ENCODE data around the gene CLEC16A.

Gene CLEC16A

DNA sequence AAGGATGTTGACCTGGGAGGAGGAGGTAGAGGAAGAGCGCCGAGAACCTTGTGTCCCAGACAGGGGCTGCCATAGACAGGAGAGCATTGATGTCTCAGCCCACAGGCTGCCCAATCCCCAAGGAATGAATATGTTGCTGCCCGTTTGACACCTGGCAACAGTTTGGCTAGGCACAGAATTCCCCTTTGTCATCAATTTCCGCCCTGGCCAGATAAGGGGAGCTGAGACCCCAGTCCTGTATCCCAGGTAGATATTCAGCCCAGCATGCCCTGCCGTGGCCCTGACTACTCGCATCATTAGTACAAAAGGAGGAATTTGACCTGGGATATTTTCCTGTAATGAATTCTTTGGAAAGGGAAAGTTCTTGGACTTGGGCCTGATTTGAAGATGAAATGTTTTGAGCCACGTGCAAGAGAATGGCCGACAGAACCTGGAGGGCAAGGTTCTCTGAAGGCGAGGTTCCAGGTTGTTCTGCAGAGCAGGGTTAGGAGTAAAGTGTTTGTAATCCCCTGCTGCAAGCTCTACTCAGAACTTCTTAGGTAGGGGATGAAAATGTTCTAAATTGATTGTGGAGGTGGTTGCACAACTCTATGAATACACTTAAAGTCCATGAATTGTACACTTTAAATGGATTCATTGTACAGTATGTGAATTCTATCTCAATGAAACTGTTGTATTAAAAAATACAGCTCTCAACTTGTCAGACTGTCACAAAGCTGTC is 202.8 kb downstream of the CLEC16A start:
- DNase-seq (ENCODE audit: low read depth) = no peak
- TF ChIP-seq CTCF (IDR thresholded peaks at IDR 0.05; ENCODE audit: low read length, missing control alignments) = no peak
- H3K4me3 ChIP-seq (replicated peaks; ENCODE audit: low read depth, low read length) = no peak overlapping the region

GRCh38 chr16:11147754-11148444 is 203.5 kb downstream of the CLEC16A start:
- H3K4me3 ChIP-seq (replicated peaks; ENCODE audit: low read depth, low read length) = no peak overlapping the region
- no peak for TF ChIP-seq CTCF (IDR thresholded peaks at IDR 0.05; ENCODE audit: low read length, missing control alignments)
- no peak for DNase-seq (ENCODE audit: low read depth)

DNA sequence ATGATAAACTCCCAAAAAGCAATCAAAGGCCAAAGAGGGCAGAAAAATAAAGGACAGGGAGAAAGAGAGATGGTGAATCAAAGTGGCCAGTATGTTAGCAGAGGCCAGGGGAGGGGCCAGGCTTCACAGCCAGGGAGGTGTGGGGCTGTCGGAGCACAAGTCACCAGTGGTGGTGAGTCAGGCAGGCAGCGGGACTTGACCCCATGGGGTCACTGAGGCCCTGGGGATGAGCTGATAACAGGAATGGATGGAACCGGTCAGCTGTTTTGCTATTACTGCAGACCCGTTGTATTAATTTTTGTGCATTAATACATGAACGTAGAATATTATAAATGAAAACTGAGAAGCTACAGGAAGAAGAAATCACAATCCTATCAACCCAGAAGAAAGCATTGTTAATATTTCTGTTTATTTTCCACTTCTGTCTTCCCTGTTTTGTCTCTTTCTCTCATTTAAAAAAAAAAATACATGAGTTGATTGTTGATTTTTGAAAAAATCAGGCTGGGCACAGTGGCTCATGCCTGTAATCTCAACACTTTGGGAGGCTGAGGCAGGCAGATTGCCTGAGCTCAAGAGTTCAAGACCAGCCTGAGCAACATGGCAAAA is 204.8 kb downstream of the CLEC16A start:
- H3K4me3 ChIP-seq (replicated peaks; ENCODE audit: low read depth, low read length) = no peak overlapping the region
- no peak for DNase-seq (ENCODE audit: low read depth)
- TF ChIP-seq CTCF (IDR thresholded peaks at IDR 0.05; ENCODE audit: low read length, missing control alignments) = no peak

GRCh38 chr16:11150190-11150589 is 205.8 kb downstream of the CLEC16A start:
- no peak for DNase-seq (ENCODE audit: low read depth)
- TF ChIP-seq CTCF (IDR thresholded peaks at IDR 0.05; ENCODE audit: low read length, missing control alignments) = no peak
- no peak overlapping the region for H3K4me3 ChIP-seq (replicated peaks; ENCODE audit: low read depth, low read length)

DNA sequence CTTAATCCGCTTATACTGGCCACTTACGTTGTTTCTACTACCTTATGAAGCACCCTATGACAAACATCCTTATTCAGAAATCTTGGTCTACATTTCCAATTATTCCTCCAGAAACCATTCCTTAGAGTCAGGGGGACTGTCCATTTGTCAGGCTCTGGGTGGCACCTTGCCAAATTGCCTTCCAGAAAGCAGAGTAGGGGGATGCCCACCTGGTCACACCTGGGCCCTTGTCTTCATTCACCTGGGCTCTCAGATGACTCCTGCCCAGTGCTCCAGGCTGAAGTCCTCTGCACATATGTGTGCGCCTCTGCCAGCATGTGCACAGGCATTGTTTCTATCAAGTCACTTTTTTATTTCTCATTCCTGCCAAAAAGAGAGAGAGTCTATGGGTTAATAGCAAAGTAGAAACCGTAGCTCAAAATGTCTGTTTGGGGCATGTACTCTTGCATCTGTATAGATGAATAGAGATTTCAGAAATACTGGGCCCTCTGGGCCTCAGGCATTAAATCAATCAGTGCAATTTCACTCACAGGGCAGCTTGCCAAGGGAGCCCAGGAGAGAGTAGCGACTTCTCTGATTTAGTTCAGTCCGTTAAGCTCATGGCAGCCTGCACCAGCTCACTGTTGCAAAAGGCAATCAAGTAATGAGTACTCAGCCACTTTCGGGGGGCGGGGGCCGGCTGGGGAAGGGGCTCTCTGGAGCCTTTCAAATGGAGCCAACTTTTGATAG is 207.0 kb downstream of the CLEC16A start:
- H3K4me3 ChIP-seq (replicated peaks; ENCODE audit: low read depth, low read length) = no peak overlapping the region
- no peak for DNase-seq (ENCODE audit: low read depth)
- TF ChIP-seq CTCF (IDR thresholded peaks at IDR 0.05; ENCODE audit: low read length, missing control alignments) = no peak

GRCh38 chr16:11151885-11152629 is 207.7 kb downstream of the CLEC16A start:
- no peak for TF ChIP-seq CTCF (IDR thresholded peaks at IDR 0.05; ENCODE audit: low read length, missing control alignments)
- no peak for DNase-seq (ENCODE audit: low read depth)
- no peak overlapping the region for H3K4me3 ChIP-seq (replicated peaks; ENCODE audit: low read depth, low read length)

Data from fibroblast of pulmonary artery (primary cell).